GM23248 (cell line): ENCODE data around the gene PPP1R3G. TPM values are rescaled to one million over a fixed set of nuclear protein-coding genes. Genes with fewer than 3 reads are reported as not detected.
A peak's percentile ranks its signal among the peaks of the same experiment; 100 is the strongest.

Experiments
- DNase-seq: peaks from one replicate; pipeline ENCODE4 v3.0.0-alpha.2; 2015
- H2AFZ ChIP-seq: fragments of 200-600 bp; sonication (generic); 2 replicates; pipeline ENCODE4 v1.6.1; 2016; ENCODE audit warnings: antibody characterized with exemption
- H3F3A ChIP-seq: fragments of 200-600 bp; sonication (generic); 2 replicates; pipeline ENCODE4 v1.6.1; 2016; ENCODE audit warnings: mild to moderate bottlenecking, antibody characterized with exemption, mixed run types; ENCODE audit not compliant: insufficient read depth
- H3K27ac ChIP-seq: fragments of 200-600 bp; sonication (generic); 2 replicates; pipeline ENCODE4 v1.5.1; 2016; ENCODE audit warnings: mild to moderate bottlenecking
- H3K27me3 ChIP-seq: fragments of 200-600 bp; sonication (generic); replicated peaks from 2 replicates; pipeline ENCODE4 v1.6.1; 2016; ENCODE audit warnings: mild to moderate bottlenecking; ENCODE audit not compliant: insufficient read depth
- H3K36me3 ChIP-seq: fragments of 200-600 bp; sonication (generic); 2 replicates; pipeline ENCODE4 v1.6.1; 2016; ENCODE audit warnings: low read depth, mild to moderate bottlenecking
- H3K4me1 ChIP-seq: fragments of 200-600 bp; sonication (generic); 2 replicates; pipeline ENCODE4 v1.6.1; 2016; ENCODE audit warnings: mild to moderate bottlenecking; ENCODE audit not compliant: insufficient read depth
- H3K4me2 ChIP-seq: fragments of 200-600 bp; sonication (generic); one replicate; pipeline ENCODE4 v1.6.1; 2016; ENCODE audit warnings: mild to moderate bottlenecking; ENCODE audit not compliant: unreplicated experiment
- H3K4me3 ChIP-seq: fragments of 200-600 bp; sonication (generic); 2 replicates; pipeline ENCODE4 v1.5.1; 2016; ENCODE audit warnings: mild to moderate bottlenecking
- H3K79me2 ChIP-seq: fragments of 200-600 bp; sonication (generic); 2 replicates; pipeline ENCODE4 v1.6.1; 2016; ENCODE audit warnings: mild to moderate bottlenecking; ENCODE audit not compliant: insufficient read depth
- H3K9ac ChIP-seq: fragments of 200-600 bp; sonication (generic); 2 replicates; pipeline ENCODE4 v1.6.1; 2016; ENCODE audit warnings: mild to moderate bottlenecking
- H3K9me2 ChIP-seq: fragments of 200-600 bp; sonication (generic); 2 replicates; pipeline ENCODE4 v1.6.1; 2016; ENCODE audit warnings: mixed run types, mild to moderate bottlenecking, moderate library complexity; ENCODE audit not compliant: insufficient read depth
- H3K9me3 ChIP-seq: fragments of 200-600 bp; sonication (generic); one replicate; pipeline ENCODE4 v1.6.1; 2017; ENCODE audit warnings: low read depth
- H4K20me1 ChIP-seq: fragments of 200-600 bp; sonication (generic); 2 replicates; pipeline ENCODE4 v1.6.0; 2016; ENCODE audit not compliant: insufficient read depth
- EZH2 ChIP-seq: fragments of 200-600 bp; sonication (generic); IDR thresholded peaks from 2 replicates; pipeline ENCODE4 v1.6.1; 2018; ENCODE audit warnings: antibody characterized with exemption, mild to moderate bottlenecking; ENCODE audit not compliant: insufficient read depth, poor library complexity, severe bottlenecking
- EZH2phosphoT487 ChIP-seq: fragments of 200-600 bp; sonication (generic); IDR thresholded peaks from 2 replicates; pipeline ENCODE4 v1.6.1; 2018; ENCODE audit warnings: antibody characterized with exemption, moderate library complexity, mild to moderate bottlenecking, low read depth; ENCODE audit not compliant: insufficient read depth
- WGBS, 2 experiments: methylation state at CpG; one replicate each; pipeline ENCODE4 v1.1.6; 2015 to 2017; ENCODE audit warnings: low lambda C conversion rate in 2 of 2, low coverage in 1 of 2; ENCODE audit errors: missing lambda C conversion rate in 2 of 2; 5-methylcytosine and 5-hydroxymethylcytosine counted together
- in situ Hi-C: fragments of 300-500 bp; cut with MboI; formaldehyde crosslinking; loops from 2 replicates; pipeline ENCODE4 v1.15.0; 2020
- polyA plus RNA-seq: library from polyadenylated mRNA; unstranded; fragments of >200 nt; fragmentation: Nextera tagmentation; extraction: Ambion mirVana; gene quantifications from 2 replicates; pipeline ENCODE4 v1.2.1, GENCODE V29; 2016
- total RNA-seq: library from RNA; depleted of rRNA; stranded (reverse); fragments of >200 nt; shearing (Covaris generic); gene quantifications from 2 replicates; pipeline ENCODE4 v1.2.3, GENCODE V29; 2014

Gene PPP1R3G
- total and polyA plus RNA-seq, 2 experiments from 2014 or later, result 0.84 to 2.6 TPM

DNA sequence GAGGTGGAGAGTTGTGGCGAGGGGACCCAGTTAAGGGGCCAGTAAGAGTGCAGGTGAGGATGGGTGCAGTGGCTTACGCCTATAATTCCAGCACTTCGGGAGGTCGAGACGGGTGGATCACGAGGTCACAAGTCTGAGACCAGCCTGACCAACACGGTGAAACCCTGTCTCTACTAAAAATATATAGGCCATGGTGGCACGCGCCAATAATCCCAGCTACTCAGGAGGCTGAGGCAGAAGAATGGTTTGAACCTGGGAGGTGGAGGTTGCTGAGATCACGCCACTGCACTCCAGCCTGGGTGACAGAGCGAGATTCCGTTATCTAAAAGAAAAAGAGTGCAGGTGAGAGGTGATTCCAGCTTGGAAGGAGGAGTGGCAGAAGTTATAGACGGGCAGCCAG is 28.0 kb downstream of the PPP1R3G start:
- in situ Hi-C loops, result no loop called here
- Histone ChIP-seq H3K9me2 (no peaks in the 10 kb centered on the region), H4K20me1 (no peaks in the 10 kb centered on the region), H3F3A (0 out of 2 replicates have a peak, but pooled peaks cover 4% of the 10 kb centered on the region), H3K36me3 (no peaks in the 10 kb centered on the region), H3K4me3 (no peak overlapping the region), H3K27ac (no peak overlapping the region), H3K9me3 (no peaks in the 10 kb centered on the region), H2AFZ (no peak overlapping the region), H3K9ac (no peak overlapping the region), H3K79me2 (no peaks in the 10 kb centered on the region), H3K4me2 (no peak overlapping the region), H3K4me1 (peaks cover 5% of the 10 kb centered on the region; the same call in 1 of the 2 replicates), H3K27me3 (no peaks in the 10 kb centered on the region)
- WGBS, 2 experiments, result 95 to 99% methylated on average over 13 of the region's 13 CpGs
- TF ChIP-seq EZH2phosphoT487 (no peak), EZH2 (no peak)
- no peak for DNase-seq

DNA sequence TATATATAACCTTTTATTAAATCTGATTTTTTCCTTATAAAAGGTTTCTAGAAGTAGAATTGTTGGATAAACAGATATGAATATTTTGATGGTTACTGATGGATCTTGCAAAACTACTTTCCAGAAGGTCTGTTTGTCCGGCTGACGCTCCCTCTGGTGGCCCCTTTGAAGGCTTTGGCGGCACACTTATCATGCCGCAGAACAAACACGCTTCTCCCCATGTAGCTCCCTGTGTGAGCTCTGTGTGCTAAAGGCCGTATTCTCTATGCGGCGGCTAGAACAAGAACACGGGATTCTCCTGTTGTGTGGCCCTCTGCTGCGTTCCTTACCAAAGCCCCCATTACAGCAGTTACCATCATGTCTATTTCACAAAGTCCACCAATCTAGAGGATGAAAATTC is 30.0 kb downstream of the PPP1R3G start:
- no peak overlapping the region for H2AFZ ChIP-seq
- H3K9ac ChIP-seq, result no peak overlapping the region
- no peaks in the 10 kb centered on the region for H3K9me3 ChIP-seq
- no peaks in the 10 kb centered on the region for H3K27me3 ChIP-seq
- H3K9me2 ChIP-seq, result no peaks in the 10 kb centered on the region
- H3K4me1 ChIP-seq, result peaks cover 5% of the 10 kb centered on the region; the same call in 1 of the 2 replicates
- TF ChIP-seq EZH2, result no peak
- TF ChIP-seq EZH2phosphoT487, result no peak
- no peak overlapping the region for H3K4me2 ChIP-seq
- H4K20me1 ChIP-seq, result no peaks in the 10 kb centered on the region
- peak; percentile 75 for DNase-seq
- in situ Hi-C loops, result no loop called here
- WGBS, 2 experiments, result 52 to 63% methylated on average over 10 of the region's 10 CpGs
- no peaks in the 10 kb centered on the region for H3K79me2 ChIP-seq
- H3K4me3 ChIP-seq, result no peak overlapping the region
- no peaks in the 10 kb centered on the region for H3K36me3 ChIP-seq
- H3K27ac ChIP-seq, result no peak overlapping the region
- H3F3A ChIP-seq, result 0 out of 2 replicates have a peak, but pooled peaks cover 4% of the 10 kb centered on the region

DNA sequence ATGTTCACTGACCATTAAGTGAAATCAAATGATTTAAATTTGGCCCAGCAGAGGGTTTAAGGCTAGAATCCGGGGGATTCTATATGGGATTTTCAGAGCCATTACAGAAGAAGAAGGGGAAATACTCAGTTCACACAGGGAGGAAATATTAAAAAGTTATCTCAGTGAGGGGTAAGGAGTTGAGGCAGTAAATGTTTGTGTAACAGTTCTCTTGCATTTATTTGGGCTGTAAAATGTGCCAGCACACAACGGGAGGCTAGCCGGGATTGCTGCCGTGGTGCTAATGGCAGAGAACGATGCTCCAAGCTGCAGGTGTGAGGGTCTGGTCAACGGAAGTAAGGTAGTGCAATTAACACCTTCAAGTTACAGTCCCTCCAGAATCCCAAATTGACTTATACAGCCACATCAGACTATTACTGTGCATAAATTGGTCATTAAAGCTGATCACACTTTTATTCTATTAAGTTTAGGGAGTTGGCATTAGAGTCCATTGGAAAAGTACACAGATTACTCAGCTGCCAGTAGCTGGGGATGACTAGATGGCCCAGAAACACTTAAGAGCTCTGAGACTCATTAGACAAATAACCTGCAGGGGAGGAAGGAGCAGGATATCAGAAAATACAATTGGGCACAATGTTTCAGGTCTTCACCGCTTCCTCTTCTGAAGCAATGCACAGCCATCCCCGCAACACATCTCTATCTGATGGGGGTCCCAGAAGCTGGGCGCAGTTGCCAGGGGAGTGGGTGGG is 31.3 kb downstream of the PPP1R3G start:
- Histone ChIP-seq H3K4me3 (no peak overlapping the region), H3K4me1 (peaks cover 5% of the 10 kb centered on the region; the same call in 1 of the 2 replicates), H3K79me2 (no peaks in the 10 kb centered on the region), H3K27me3 (no peaks in the 10 kb centered on the region), H3K9ac (no peak overlapping the region), H3K9me3 (no peaks in the 10 kb centered on the region), H3K4me2 (no peak overlapping the region), H4K20me1 (no peaks in the 10 kb centered on the region), H3F3A (no peaks in the 10 kb centered on the region), H2AFZ (no peak overlapping the region), H3K9me2 (no peaks in the 10 kb centered on the region), H3K27ac (no peak overlapping the region), H3K36me3 (no peaks in the 10 kb centered on the region)
- TF ChIP-seq EZH2, result no peak
- no peak for TF ChIP-seq EZH2phosphoT487
- peak; percentile 47 for DNase-seq
- in situ Hi-C loops, result no loop called here
- WGBS, 2 experiments, result 69 to 74% methylated on average over 9 of the region's 9 CpGs

DNA sequence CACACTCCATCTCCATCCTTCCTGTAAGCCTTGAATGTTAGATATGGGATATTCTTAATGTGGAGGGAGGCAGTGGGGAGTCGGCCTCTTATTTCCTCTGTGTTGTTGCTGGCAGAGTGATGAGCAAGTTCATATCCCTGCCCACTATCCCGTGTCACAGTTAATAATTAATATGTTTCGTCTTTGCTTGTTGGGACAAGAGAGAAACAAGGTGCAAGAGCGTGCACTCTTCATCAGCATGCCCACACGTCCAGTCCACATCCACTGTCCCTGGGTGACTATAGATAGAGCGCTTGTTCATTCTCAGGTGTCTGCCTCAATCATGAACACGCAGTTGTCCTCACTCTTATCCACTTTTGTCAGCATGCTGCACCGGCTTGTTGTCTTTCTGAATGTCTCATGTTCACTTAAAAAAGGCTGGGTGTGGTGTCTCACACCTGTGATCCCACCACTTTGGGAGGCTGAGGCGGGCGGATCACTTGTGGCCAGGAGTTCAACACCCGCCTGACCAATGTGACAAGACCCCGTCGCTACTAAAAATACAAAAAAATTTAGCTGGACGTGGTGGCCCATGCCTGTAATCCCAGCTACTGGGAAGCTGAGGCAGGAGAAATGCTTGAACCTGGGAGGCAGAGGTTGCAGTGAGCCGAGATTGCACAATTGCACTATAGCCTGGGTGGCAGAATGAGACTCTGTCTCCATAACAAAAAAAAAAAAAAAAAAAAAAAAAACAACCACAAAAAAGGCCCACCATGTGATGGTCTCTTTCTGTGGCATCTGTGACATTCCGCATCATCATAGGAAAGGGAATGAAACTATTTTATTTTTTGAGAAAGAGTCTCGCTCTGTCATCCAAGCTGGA is 34.2 kb downstream of the PPP1R3G start:
- WGBS, 2 experiments, result 96 to 97% methylated on average over 17 of the region's 17 CpGs
- H2AFZ ChIP-seq, result no peak overlapping the region

More for the DNA sequence above, 34.2 kb downstream of the PPP1R3G start:
- no peaks in the 10 kb centered on the region for H3K4me1 ChIP-seq
- no peaks in the 10 kb centered on the region for H3K36me3 ChIP-seq
- no peaks in the 10 kb centered on the region for H4K20me1 ChIP-seq
- no peak overlapping the region for H3K9ac ChIP-seq
- DNase-seq, result no peak
- no peaks in the 10 kb centered on the region for H3K9me2 ChIP-seq
- no peak overlapping the region for H3K27ac ChIP-seq
- no peaks in the 10 kb centered on the region for H3K9me3 ChIP-seq
- in situ Hi-C loops, result no loop called here
- H3K4me2 ChIP-seq, result no peak overlapping the region
- H3K79me2 ChIP-seq, result no peaks in the 10 kb centered on the region
- no peaks in the 10 kb centered on the region for H3F3A ChIP-seq
- H3K4me3 ChIP-seq, result no peak overlapping the region
- no peaks in the 10 kb centered on the region for H3K27me3 ChIP-seq
- TF ChIP-seq EZH2phosphoT487 (no peak), EZH2 (no peak)
